Femur (tissue), 1 donor: Measurements from ENCODE around the gene AKR1B1.
A peak's percentile ranks its signal among the peaks of the same experiment; 100 is the strongest.

Source experiments
- DNase-seq: peaks from one replicate; pipeline ENCODE4 v3.0.0-alpha.2; 2017

Gene AKR1B1

DNA sequence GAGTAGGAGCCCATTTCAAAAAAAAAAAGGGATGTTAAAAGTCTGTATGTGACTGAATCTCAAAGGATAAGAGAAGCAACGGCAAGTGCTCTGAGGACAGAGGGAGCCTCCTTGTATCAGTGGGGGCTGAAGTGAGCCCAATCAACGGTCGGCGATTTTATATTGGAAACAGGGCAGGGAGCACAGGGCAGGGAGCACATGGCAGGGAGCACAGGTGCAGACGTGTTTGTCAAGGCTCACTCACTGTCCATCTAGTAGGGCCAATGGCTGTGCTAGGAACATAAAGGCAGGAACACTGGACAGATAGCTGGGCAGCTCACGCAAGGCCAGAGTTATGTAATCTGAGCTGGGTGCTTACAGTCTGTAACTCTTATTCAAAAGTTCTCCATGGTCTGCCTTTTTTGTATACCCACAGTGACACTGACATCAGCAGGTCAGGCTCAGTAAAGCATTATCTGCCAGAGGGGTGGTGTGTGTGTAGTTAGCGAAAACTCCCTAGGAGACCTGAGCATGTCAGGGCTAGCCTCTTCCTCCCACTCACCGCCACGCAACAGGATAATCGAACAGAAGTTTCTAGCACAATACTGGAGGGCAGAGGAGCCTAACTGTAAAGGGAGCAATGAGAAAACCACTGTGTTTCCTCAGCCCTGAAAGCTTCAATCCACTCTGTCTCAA lies 15.4 kb downstream of the AKR1B1 start:
- no peak for DNase-seq

DNA sequence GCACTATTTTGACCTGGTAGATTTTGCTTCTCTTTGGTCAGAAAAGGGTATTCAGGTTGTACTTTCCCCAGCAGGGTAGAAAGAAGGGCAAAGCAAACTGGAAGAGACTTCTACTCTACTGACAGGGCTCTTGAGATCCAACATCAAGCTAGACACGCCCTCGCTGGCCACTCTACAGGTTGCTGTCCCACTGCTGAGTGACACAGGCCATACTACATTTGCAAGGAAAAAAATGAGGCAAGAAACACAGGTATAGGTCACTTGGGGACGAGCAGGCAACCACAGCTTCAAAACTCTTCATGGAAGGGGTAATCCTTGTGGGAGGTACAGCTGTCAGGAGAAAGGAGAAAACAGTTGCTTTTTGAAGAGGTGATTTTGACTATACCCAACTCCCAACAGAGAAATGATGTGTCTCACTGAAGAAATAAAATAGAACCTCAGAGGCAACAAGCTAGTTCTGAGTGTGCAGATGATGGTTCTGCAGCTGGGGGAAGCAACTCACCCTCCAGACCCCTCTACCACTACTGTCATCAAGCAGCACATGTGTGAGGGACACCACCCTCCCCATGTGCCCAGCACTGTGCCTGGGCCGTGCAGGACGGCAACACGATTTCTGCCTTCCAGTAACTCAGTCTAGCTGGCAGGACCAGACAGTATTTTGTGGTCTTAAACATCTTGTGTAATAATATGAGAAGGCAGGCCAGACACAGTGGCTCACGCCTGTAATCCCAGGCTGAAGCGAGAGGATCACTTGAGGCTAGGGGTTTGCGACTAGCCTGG lies 16.3 kb downstream of the AKR1B1 start:
- no peak for DNase-seq

DNA sequence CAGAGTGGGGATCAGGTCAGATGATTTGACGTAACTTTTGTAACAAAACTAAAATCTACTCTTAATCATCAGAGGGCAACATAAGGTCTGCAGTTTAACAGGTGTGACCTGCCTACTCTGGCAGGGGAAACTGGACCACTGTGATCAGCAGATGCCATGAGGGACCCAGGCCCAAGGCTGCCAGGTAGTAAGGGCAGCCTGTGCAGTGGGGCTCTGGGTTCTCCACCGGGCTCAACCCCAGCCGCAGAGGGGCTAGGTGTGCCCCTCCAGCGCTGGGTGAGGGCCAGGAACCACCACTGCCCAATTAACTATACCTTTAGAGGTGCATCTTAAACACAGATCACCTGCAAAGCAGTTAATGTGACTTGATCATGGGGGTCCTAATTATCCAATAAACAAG lies 17.6 kb downstream of the AKR1B1 start:
- no peak for DNase-seq

DNA sequence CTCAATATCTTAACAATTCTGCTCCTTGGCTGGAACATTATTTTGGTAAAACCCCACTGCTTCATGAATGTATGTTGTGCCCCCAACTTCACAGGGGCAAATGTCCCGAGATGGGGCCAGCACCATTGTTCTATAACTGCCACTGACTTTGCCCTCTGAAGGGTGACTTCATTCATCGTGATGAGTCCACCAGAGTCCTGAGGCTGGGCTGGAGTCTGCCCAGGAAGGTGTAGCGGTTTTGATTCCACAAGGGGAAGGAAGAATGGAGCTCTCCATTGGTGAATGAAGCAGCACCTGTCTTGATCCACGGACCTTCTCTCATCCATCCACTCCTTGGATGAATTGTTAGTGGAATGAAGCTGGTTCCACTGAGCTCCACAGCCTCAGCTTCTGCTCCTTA lies 18.4 kb downstream of the AKR1B1 start:
- no peak for DNase-seq

DNA sequence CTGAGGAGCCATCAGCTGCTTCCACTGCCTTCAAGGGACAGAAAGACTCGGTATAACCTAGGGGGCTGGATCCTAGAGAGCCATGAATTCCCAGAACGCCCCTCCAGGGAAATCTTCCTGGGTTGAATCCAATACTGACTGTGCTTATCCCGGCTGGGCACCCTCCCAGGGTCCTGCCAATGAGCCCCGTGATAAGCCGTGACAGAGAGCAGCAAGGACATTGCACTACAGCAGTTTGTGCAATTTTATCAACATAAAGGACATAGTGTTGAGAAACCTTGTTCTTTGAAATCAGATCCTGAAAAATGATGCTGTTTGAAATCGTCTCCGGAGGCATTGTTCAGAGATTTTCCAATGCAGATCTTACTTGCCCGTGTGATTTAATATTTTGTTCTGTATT lies 18.8 kb downstream of the AKR1B1 start:
- DNase-seq, result no peak

DNA sequence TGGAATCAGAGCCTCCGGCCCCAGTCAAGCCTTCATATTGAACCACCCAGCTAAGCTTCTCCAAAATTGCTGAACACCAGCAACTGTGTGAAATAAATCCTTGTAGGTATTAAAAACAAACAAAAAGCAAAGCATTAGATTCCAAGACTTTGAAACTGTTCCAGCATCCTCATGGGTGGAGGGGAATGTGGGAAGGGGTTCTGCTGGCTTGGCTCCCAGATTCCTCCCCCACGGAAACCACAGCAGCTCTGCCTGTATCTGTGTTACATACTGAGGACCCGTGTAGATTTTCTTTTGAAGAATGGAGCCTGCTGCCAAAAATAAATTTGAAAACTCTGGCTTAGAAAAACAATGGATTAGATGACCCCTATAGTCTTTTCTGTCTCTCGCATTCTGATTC lies 20.0 kb downstream of the AKR1B1 start:
- no peak for DNase-seq

DNA sequence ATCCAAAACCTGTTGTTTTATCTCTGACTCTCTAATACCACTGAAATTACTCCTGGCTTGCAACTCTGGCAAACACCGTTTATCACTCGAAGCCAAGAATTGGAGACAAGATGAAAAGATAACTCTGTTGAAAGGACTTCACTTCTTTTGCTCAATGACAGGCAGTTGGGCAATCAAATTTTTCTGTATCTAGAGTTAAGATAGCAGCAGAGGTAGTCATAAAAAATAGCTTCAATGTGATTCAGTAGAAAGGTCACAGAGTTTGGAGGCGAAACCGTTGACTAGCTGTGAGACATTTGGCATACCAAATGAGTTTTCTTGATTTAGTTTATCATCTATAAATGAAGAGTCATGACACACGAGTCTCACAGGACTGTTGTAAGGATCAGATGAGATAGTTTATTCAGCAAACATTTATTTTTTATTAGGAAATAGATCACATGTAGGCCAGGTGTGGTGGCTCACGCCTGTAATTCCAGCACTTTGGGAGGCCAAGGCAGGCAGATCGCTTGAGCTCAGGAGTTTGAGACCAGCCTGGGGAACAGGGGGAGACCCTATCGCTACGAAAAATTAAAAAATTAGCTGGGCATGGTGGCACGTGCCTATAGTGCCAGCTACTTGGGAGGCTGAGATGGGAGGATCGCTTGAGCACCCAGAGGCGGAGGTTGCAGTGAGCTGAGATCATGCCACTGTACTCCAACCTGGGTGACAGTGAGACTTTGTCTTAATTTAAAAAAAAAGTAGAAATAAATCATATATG lies 23.6 kb downstream of the AKR1B1 start:
- no peak for DNase-seq

DNA sequence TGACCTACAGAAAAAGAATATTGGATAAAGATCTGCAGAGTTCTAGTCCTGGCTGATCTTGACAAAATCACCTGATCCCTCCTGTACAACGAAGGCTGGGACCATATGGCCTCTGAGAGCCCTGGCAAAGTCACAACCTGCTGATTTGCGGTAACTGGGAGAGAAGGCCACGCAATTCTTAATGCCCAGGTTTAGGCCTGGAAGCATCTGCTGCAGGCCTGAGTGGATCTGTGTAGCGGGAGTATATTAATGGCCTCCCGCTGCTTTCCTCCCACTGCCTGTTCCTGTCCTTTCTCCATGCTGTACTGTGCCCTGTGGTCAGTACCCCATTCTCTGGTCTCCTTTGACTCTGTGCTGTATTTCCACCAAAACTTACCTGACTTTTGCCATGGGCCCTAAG lies 24.2 kb downstream of the AKR1B1 start:
- no peak for DNase-seq

DNA sequence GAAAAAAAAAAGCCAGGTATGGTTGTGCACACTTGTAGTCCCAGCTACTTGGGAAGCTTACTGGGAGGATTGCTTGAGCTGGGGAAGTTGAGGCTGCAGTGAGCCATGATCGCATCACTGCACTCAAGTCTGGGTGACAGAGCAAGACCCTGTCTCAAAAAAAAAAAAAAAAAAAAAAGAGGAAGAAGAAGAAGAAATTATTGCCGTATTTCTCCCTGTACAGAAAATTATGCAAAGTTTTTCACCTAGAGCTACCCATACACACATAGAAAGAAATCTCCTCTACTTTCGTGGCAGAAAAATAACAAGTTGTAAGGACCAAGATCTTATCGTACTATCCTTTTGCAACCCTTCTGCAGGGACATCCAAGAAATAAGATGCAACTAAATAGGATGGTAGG lies 25.5 kb downstream of the AKR1B1 start:
- DNase-seq, result no peak

DNA sequence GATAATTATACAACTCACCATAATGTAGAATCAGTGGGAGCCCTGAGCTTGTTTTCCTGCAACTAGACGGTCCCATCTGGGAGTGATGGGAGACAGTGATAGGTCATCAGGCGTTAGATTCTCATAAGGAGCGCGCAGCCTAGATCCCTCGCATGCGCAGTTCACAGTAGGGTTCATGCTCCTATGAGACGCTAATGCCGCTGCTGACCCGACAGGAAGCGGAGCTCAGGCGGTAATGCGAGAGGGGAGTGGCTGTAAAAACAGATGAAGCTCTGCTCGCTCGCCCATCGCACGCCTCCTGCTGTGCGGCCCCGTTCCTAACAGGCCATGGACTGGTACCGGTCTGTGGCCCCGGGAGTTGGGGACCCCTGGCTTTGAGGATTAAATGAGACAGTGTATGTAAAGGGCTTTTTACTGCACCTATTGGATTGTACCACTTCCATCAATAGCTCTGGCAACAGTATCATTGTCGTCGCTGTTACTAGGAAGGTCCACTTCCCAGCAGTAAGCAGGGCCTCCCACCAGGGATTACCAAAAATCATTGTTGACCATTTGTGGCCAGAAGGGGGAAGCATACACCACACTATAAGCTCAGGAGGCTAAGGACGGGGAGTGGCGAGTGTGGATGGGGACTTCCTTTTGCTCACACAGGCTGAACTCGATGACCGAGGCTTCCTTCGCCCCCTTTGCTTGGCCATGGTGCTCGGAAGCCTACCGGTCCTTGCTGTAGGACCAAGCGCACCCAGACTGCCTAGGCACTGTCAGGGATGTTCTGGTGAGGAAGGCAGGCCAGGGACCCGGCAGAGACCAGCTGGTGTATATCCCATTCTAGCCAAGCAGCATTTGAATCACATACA lies 26.4 kb downstream of the AKR1B1 start:
- peak; percentile 88 for DNase-seq

DNA sequence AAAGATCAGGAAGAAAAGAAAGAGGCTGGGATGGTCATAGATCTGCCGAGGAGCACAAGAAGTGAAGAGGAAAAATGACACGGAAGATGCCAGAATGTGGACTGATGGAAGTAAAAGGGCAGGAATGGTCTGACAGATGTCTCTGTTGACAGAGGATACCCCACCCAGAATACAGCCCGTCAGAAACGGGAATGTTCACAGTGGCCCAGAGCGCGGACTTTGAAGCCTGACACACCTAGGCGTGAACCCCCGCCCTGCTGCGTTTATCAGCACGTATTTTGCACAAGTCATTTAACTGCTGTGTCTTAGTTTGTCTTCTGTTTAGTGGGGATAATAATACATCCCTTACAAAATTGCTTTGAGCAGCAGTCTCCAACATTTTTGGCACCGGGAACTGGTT lies 27.1 kb downstream of the AKR1B1 start:
- DNase-seq, result no peak

DNA sequence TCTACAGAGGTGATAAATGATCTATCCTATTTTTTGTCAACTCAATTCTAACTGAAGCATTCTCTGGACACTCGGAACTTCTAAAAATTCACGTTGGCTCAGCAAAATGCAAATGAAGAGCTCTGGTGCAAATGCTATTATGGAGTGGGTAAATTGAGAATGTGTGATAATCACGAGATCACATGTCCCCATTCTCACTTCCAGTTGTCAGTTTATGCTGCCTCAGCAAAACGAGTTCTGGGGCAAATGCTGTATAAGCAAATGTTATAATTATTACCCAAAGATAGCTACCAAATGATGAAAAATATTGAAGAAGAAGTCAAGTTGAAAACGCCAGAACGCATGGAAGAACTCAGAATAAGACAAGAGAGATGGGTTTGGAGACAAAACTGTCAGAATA lies 29.4 kb downstream of the AKR1B1 start:
- DNase-seq, result no peak

DNA sequence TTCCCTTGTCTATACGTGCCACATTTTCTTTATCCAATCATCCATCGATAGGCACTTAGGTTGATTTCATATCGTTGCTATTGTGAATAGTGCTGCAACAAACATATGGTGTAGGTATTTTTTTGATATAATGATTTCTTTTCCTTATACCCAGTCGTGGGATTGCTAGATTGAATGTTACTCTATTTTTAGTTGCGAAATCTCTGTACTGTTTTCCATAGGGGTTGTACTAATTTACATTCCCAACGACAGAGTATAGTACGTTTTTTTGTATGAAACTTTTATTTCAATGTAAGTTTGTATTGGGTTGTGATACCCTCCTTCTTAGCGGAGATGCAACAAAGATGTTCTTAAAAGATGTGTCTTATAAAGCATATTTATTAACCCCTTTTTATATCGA lies 30.0 kb downstream of the AKR1B1 start:
- no peak for DNase-seq

DNA sequence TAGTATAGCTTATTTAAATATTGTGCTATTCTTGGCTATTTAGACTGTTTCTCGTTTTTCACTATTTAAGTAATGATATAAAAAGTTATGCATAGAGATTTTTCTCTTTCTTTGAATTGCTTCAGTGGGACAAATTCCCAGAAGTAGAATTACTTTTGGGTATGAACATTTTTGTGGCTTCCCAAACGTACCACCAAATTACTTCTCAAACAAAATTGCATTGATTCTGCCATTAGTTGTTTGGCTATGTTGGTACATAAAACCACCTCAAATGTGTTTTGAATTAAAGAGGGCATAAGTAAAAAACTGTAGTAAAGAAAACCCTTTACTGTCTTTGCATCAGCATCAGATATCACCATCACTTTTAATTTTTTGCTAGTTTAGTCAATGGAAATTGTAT lies 31.0 kb downstream of the AKR1B1 start:
- no peak for DNase-seq

DNA sequence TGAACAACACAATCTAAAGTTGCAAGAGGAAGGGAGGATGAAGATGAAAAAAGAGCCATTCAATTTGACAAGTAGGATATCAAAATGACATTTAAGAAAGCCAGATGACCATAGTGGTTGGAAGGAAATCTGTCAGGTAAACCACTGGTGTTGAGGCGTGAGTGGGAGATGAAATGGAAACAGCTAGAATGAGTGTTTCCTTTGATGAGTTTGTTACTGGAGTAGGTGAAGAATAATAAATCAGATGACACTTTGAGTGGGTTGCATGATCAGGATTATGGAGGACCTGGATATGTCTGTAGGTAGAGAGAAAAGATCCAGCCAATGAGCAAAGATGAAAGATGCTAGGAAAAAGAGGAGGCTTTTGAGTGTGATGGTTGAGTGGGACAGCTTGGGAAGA lies 33.1 kb downstream of the AKR1B1 start:
- no peak for DNase-seq

DNA sequence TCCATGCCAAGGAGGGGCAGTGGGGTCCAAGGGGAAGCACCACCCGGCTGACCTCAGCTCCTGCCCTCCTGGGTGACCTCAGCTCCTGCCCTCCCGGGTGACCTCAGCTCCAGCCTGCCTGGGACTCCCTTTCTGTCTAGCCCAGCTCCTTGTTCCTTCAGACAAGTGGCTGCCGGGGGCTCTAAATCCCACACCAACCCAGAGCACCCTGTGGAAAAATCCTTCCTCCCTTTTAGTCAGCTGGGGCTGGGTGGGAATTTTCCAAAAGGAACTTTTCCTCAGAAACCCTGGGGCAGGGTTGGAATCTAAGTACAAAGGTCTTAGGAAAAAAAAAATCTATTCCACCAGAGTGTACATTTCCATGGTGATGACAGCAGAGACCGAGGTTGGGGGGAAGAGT lies 36.3 kb downstream of the AKR1B1 start:
- no peak for DNase-seq

DNA sequence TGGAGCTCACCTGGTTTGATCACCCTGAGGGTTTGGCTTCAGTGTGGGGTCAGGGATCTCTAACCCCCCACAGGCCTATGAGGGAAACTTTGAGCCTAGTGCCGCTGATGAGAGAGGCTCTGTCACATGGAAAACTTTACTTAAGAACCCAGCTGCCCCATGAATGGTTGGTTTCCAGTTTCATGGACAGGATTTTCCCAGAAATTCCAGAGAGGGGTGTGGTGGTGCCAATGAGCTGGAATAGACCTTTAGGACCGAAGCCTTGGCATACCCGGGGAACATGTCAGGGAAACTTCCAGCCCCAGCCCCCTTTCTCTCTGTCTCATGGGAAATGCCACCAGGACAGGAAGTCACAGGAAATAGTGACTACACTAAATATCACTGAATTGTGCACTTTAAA lies 36.9 kb downstream of the AKR1B1 start:
- DNase-seq, result no peak

DNA sequence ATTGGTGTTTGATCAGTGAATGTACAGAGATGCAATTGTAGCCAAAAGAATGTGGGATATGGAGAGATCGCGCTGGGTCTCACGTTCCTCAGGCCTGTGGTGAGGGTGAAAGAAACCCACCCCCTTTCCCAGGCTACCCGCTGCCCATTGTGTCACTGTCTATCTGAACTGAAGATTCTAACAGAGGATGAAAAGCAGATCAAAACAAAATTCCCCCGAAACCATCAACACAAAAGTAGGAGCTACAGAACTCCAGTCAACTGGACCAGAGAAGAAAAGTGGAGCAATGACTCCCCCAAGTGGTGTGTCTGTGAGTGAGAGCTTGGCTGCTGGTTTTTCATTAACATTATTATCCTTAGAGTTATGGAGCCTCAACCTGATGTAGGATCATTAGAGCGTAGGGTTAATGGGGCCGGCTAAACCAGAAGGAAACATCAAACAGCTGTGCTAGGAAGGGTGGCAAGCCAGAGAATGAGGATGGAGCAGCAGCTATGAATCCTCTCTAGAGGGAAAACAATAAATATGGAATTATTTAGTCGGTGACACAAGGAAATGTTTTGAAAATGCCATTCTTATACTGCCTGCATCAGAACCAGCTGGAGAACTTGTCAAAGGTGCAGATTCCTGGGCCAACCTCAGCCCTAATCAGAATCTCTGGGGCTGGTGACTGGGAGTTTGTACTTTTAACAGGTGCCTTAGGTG lies 38.3 kb downstream of the AKR1B1 start:
- DNase-seq, result peak; percentile 35

DNA sequence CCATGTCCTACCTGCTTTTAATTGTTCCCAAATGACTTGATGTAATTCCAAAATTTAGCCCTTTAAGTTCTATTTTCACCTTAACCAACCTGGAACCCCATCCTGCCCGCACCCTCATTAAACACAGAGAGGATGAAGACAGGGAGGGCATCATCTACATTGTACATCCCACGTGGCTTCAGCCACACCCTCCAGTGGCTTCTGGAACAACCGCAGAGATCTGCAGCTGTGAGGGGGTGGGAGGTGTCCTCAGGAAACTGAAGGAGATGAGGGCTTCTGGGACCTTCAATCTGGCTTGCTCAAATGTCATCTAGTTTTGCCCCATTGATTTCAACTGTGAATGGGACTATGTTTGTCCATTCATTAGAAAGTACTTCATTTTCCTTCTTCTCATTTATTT lies 39.0 kb downstream of the AKR1B1 start:
- DNase-seq, result no peak

DNA sequence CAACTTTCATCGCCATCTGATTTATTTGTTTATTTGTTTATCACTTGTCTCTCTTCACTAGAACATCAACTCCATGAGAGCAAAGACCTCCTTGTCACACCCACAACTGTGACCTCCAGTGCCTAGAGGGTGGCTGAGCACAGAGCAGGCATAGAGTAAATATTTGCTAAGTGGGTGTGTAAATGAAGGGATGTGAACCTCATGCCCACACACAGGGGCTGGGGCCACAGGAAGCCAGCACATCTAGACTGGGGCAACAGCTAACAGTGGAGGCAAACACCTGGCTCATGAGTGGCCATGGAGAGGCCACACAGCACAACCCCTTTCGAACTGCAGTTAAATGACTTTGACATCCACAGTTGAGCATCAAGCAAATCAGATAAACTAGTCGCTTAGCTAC lies 39.8 kb downstream of the AKR1B1 start:
- DNase-seq, result no peak

DNA sequence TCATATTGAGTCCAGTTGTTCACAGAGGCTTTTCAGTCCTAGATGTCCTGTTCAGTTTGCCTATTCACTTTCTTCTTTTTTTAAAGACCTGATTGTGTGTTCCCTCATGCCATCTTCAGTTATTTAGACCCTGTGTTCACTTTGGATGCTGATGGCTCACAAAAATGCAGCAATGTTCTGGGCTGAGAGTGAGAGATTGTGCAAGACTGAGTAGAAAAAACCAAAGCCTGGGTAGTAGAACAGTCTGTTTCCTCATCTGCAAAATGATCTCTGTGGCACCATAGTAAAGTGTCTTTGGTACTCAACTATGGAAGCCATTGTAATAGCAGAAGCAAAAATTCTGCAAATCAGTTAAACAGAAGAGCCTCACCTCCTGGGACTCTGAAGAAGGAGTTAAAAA lies 43.2 kb downstream of the AKR1B1 start:
- DNase-seq, result no peak

DNA sequence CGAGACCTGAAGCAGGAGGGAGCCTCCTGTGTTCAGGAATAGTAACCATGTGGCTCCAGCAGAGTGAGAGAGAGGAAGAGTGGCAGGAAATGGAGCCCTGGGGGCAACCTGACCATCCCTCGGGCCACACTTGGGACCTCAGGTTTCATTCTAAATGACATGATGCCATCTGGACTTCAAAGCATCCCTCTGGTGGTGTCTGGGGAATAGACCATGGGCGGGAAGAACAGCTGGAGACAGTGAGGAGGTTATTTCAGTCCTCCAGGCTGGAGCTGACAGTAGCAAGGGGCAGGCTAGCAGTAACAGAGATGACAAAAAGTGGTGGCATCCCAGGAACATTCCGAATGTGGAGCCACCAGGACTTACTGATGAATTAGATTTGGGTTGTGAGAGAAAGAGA lies 44.8 kb downstream of the AKR1B1 start:
- DNase-seq, result no peak
